Measurements from ENCODE around the gene SLC4A3.

GRCh38 chr2:219679571-219679970 lies 52.1 kb downstream of the SLC4A3 start:
- TF ChIP-seq POLR2A (IDR thresholded peaks at IDR 0.05) (no peak), CTCF (IDR thresholded peaks at IDR 0.05) (no peak)

Data from lower leg skin (tissue), 3 donors.